H1 (cell line): ENCODE measurements around the gene SDSL. TPM values are rescaled to one million over a fixed set of nuclear protein-coding genes. Genes with fewer than 3 reads are reported as not detected.

ENCODE experiments used
- ASH2L ChIP-seq: fragments of 200-600, 300-600 bp; sonication (generic); IDR thresholded peaks from one replicate; pipeline ENCODE4 v1.7.1; 2017; ENCODE audit warnings: low read length
- ATF2 ChIP-seq: IDR thresholded peaks from 2 replicates; pipeline ENCODE4 v1.6.1; 2012; ENCODE audit warnings: low read length, inconsistent platforms
- BCL11A ChIP-seq, 2 experiments: IDR thresholded peaks; one replicate each; pipeline ENCODE4 v1.6.1; 2011; ENCODE audit warnings: low read depth in 2 of 2, low read length in 2 of 2, mild to moderate bottlenecking in 2 of 2
- BRCA1 ChIP-seq: IDR thresholded peaks from 2 replicates; pipeline ENCODE4 v1.6.1; 2012; ENCODE audit warnings: low read depth, low read length, improper control_type of control experiment
- CBX8 ChIP-seq: fragments of 300-800, 300-1000 bp; sonication (generic); IDR thresholded peaks from 2 replicates; pipeline ENCODE4 v1.7.1; 2016; ENCODE audit warnings: low read depth, low read length, borderline replicate concordance
- CEBPB ChIP-seq: IDR thresholded peaks from 2 replicates; pipeline ENCODE4 v1.6.1; 2012; ENCODE audit warnings: low read depth, low read length
- CHD1 ChIP-seq: IDR thresholded peaks from 2 replicates; pipeline ENCODE4 v1.6.1; 2012; ENCODE audit warnings: low read depth, low read length, improper control_type of control experiment
- CREB1 ChIP-seq: IDR thresholded peaks from 2 replicates; pipeline ENCODE4 v1.6.1; 2012; ENCODE audit warnings: inconsistent platforms
- CTBP2 ChIP-seq: IDR thresholded peaks from 2 replicates; pipeline ENCODE4 v1.7.0; 2011; ENCODE audit warnings: borderline replicate concordance, mild to moderate bottlenecking, moderate library complexity, mixed read lengths, low read length; ENCODE audit not compliant: insufficient read depth, insufficient read length
- GABPA ChIP-seq: IDR thresholded peaks from 2 replicates; pipeline ENCODE4 v1.6.1; 2011; ENCODE audit warnings: mild to moderate bottlenecking, low read length, moderate library complexity, borderline replicate concordance; ENCODE audit not compliant: insufficient read depth
- HDAC2 ChIP-seq, 2 experiments: fragments of 300-600 bp in 1 of 2; sonication (generic) in 1 of 2; IDR thresholded peaks; 2 replicates each; pipeline ENCODE4 v1.6.1; 2011 to 2012; ENCODE audit warnings: low read depth in 2 of 2, low read length in 2 of 2, mild to moderate bottlenecking in 2 of 2, moderate library complexity in 2 of 2, borderline replicate concordance in 1 of 2, inconsistent platforms in 1 of 2
- HDAC6 ChIP-seq: IDR thresholded peaks from one replicate; pipeline ENCODE4 v1.7.1; 2012; ENCODE audit warnings: low read depth, mild to moderate bottlenecking, inconsistent platforms, low read length, moderate library complexity
- JUN ChIP-seq: IDR thresholded peaks from 2 replicates; pipeline ENCODE4 v1.6.1; 2011; ENCODE audit warnings: low read depth, mild to moderate bottlenecking, improper control_type of control experiment, low read length
- POLR2A ChIP-seq, 2 experiments: IDR thresholded peaks; 1 replicate in 1 of 2; 2 replicates in 1 of 2; pipeline ENCODE4 v1.6.1; 2011; ENCODE audit warnings: low read depth in 2 of 2, low read length in 2 of 2, mild to moderate bottlenecking in 2 of 2; ENCODE audit errors: control extremely low read depth in 1 of 2
- POLR2AphosphoS5 ChIP-seq: IDR thresholded peaks from 2 replicates; pipeline ENCODE4 v1.6.1; 2011; ENCODE audit warnings: low read depth, low read length
- RXRA ChIP-seq: IDR thresholded peaks from 2 replicates; pipeline ENCODE4 v1.6.1; 2011; ENCODE audit warnings: low read depth, mild to moderate bottlenecking, low read length, moderate library complexity; ENCODE audit not compliant: insufficient read depth
- SAP30 ChIP-seq: fragments of 300-600 bp; sonication (generic); IDR thresholded peaks from 2 replicates; pipeline ENCODE4 v1.7.1; 2012; ENCODE audit warnings: low read length, moderate library complexity, mild to moderate bottlenecking, inconsistent platforms; ENCODE audit not compliant: insufficient read depth, insufficient replicate concordance
- SIN3A ChIP-seq, 2 experiments: IDR thresholded peaks in 1 of 2; conservative IDR thresholded peaks in 1 of 2; 2 replicates each; pipeline ENCODE4 v1.6.1; 2011 to 2012; ENCODE audit warnings: low read length in 2 of 2, improper control_type of control experiment in 1 of 2, low read depth in 1 of 2, mild to moderate bottlenecking in 1 of 2
- SIRT6 ChIP-seq: IDR thresholded peaks from one replicate; pipeline ENCODE4 v1.7.1; 2012; ENCODE audit warnings: low read length, inconsistent platforms
- SP1 ChIP-seq: IDR thresholded peaks from 2 replicates; pipeline ENCODE4 v1.6.1; 2011; ENCODE audit warnings: low read depth, low read length
- SP2 ChIP-seq: IDR thresholded peaks from 2 replicates; pipeline ENCODE4 v1.6.1; 2012; ENCODE audit warnings: mild to moderate bottlenecking, low read length, inconsistent platforms
- SP4 ChIP-seq: IDR thresholded peaks from 2 replicates; pipeline ENCODE4 v1.6.1; 2012; ENCODE audit warnings: low read length, inconsistent platforms
- TAF7 ChIP-seq: optimal IDR thresholded peaks from 2 replicates; pipeline ENCODE3; 2011; ENCODE audit warnings: low read depth, mild to moderate bottlenecking, inconsistent platforms, low read length, moderate library complexity, borderline replicate concordance
- TCF12 ChIP-seq: IDR thresholded peaks from 2 replicates; pipeline ENCODE4 v1.6.1; 2011; ENCODE audit warnings: low read depth, mild to moderate bottlenecking, low read length
- YY1 ChIP-seq: IDR thresholded peaks from 2 replicates; pipeline ENCODE4 v1.6.1; 2011; ENCODE audit warnings: low read depth, mild to moderate bottlenecking, low read length
- polyA plus RNA-seq, 7 experiments: library from polyadenylated mRNA; depleted of rRNA in 3 of 7; stranded (reverse) in 5 of 7; unstranded in 2 of 7; fragments of >200 nt in 5 of 7; fragments of 200-250 nt in 2 of 7; gene quantifications; 1 replicate in 5 of 7; 2 replicates in 1 of 7; 4 replicates in 1 of 7; pipeline versions ENCODE4 v1.2.1 to v1.2.3, GENCODE V29; 2011 to 2013; ENCODE audit warnings: missing spikeins in 2 of 7, mixed read lengths in 2 of 7
- total RNA-seq: library from RNA; stranded (reverse); fragmentation: NEBNext Ultra II Directional; extraction: Animal tissue kit (Norgen Biotek cat#: 25700); gene quantifications from 2 replicates; pipeline ENCODE4 v1.2.1, GENCODE V29; 2021

Gene SDSL
- total and polyA plus RNA-seq, 2 of the 8 experiments (the other 6 are each of a cell fraction or from before 2014, with no cell fraction given): 0.69 to 1.3 TPM

GRCh38 chr12:113425960-113426453 is 3.8 kb downstream of the SDSL start (continued):
- TF ChIP-seq CHD1 (no peak), SP4 (no peak), CREB1 (no peak), TCF12 (no peak), HDAC6 (no peak), ASH2L (peak; percentile 61), CEBPB (no peak), POLR2AphosphoS5 (peak; percentile 65; the same call in 1 of the 2 replicates), BRCA1 (no peak), POLR2A (IDR thresholded peaks at IDR 0.05; ENCODE audit: control extremely low read depth in 1 of 2, low read depth in 2 of 2, low read length in 2 of 2) (peak in 1 of 2 experiments; percentile 62; a peak in 1 of 3 replicates), CBX8 (no peak), SP2 (no peak), SAP30 (no peak), SIRT6 (no peak), ATF2 (no peak), SP1 (0 out of 2 replicates have a peak, but pooled peaks have one; percentile 8), SIN3A (conservative IDR thresholded peaks at IDR 0.05 in 1 of 2, IDR thresholded peaks at IDR 0.05 in 1 of 2; ENCODE audit: low read depth in 1 of 2, low read length in 2 of 2) (no peak), CTBP2 (no peak), TAF7 (no peak), YY1 (0 out of 2 replicates have a peak, but pooled peaks have one; percentile 7), JUN (no peak), GABPA (no peak), RXRA (0 out of 2 replicates have a peak, but pooled peaks have one; percentile 7), HDAC2 (IDR thresholded peaks at IDR 0.05; ENCODE audit: borderline replicate concordance in 1 of 2, low read depth in 2 of 2, low read length in 2 of 2) (peak; percentile 21 to 64; a peak in 1 of 4 replicates), BCL11A (IDR thresholded peaks at IDR 0.05; ENCODE audit: low read depth in 2 of 2, low read length in 2 of 2) (no peak)
